AG09309 (cell line): ENCODE results near the gene GATA6.

Experiments
- DNase-seq: peaks from one replicate; pipeline ENCODE4 v3.0.0-alpha.2; 2010; ENCODE audit warnings: low read depth
- H3K4me3 ChIP-seq: 2 replicates; pipeline ENCODE4 v1.5.1; 2011; ENCODE audit warnings: mild to moderate bottlenecking, low read depth, low read length, moderate library complexity; ENCODE audit not compliant: control insufficient read depth
- TF ChIP-seq, protein P1 (sequence below): IDR thresholded peaks from 2 replicates; pipeline ENCODE4 v1.5.1; 2011; ENCODE audit warnings: mild to moderate bottlenecking, low read depth, low read length, inconsistent platforms; ENCODE audit not compliant: insufficient read depth, control insufficient read depth; ENCODE audit errors: missing control alignments

GATA6 gene

DNA sequence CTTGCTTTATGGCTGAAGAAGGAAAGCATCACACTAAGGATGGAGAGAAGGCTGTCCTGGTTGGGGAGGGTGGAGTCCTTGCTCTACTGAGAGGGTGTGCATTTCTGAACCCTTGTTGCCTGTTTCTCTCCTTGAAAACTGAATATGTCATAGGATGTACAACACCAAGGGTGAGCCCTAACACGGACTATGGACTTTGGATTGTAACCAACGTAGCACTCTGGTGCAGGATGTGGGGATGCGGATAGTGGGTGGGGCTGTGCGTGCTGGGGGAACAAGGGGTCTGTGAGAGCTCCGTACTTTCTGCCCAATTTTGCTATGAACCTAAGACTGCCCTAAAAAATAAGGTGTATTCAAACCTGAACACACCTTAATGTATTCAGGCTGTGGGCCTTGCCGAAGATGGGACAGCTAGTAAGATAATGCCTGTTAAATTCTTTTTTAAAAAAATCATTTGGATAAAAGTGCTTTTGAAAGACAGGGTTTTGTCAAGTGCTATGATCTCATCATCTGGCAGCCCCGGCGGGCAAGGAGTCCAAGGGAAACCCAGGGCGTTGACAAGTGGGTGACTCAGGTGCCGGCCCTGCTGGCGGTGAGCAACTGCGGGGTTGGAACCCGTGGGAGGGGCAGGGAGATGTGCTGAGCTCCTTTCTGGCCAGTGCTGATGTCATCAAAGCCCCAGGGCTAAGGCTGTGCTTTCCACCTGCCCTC, 54.0 kb downstream of the GATA6 start:
- peak; percentile 53 for DNase-seq
- no peak overlapping the region for H3K4me3 ChIP-seq
- TF ChIP-seq, protein P1, sequence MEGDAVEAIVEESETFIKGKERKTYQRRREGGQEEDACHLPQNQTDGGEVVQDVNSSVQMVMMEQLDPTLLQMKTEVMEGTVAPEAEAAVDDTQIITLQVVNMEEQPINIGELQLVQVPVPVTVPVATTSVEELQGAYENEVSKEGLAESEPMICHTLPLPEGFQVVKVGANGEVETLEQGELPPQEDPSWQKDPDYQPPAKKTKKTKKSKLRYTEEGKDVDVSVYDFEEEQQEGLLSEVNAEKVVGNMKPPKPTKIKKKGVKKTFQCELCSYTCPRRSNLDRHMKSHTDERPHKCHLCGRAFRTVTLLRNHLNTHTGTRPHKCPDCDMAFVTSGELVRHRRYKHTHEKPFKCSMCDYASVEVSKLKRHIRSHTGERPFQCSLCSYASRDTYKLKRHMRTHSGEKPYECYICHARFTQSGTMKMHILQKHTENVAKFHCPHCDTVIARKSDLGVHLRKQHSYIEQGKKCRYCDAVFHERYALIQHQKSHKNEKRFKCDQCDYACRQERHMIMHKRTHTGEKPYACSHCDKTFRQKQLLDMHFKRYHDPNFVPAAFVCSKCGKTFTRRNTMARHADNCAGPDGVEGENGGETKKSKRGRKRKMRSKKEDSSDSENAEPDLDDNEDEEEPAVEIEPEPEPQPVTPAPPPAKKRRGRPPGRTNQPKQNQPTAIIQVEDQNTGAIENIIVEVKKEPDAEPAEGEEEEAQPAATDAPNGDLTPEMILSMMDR = no peak

DNA sequence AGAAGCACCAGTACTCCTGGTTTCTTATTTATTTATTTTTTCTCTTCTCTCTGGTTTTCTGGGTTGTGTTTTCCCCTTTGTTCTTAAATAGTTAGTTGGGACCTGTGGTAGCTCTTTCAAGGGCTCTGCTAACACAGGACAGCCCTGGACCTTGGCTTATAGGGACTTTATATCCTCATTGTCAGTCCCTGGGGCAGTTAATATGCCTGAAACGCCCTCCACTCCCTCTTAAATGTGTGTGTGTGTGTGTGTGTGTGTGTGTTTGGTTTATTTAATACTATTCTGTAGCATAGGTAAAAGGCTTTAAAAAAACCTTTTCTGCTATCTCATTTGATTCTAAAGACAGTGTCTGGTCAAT, 54.6 kb downstream of the GATA6 start:
- TF ChIP-seq, protein P1 = no peak
- DNase-seq = no peak
- no peak overlapping the region for H3K4me3 ChIP-seq

DNA sequence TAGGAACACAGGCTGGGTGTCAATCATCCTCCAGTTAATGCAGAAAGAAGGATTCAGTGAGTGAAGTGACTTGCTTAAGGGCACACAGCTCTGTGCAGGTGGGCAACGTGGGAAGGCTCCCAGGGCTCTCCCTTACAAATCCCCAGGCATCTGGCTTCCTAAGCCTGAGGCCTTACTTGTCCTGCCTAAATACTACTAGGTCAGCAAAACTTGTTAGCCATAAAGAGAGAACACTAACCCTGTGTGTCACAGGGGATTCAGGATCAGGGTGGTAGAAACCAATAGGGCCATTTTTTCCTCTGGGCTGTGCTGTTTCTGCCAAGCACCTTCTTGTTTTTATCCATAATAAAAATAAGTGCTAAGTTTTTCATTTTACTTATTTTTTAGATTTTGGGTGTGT, 55.0 kb downstream of the GATA6 start:
- TF ChIP-seq, protein P1 = no peak
- DNase-seq = no peak

DNA sequence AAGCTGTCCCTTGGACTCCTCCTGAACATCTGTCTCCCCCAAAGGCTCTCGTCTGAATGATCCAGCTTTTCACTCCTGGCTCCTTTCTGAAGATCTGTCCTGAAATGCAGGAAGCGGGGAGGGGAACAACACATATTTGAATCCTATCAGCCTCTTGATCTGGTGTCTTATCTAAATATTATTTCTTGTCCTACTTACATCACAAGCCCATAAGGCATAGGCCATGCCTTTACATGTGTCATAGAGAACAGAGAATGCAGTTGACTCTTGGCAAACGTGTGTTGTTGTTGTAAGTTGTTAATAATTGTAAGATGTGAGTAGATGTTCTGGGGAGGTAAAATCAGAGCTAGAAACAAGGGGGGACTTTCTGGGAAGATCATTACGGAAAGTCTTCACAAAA, 57.4 kb downstream of the GATA6 start:
- no peak for DNase-seq
- H3K4me3 ChIP-seq = no peak overlapping the region
- TF ChIP-seq, protein P1 = no peak

More for the DNA sequence above, 55.0 kb downstream of the GATA6 start:
- no peak overlapping the region for H3K4me3 ChIP-seq

DNA sequence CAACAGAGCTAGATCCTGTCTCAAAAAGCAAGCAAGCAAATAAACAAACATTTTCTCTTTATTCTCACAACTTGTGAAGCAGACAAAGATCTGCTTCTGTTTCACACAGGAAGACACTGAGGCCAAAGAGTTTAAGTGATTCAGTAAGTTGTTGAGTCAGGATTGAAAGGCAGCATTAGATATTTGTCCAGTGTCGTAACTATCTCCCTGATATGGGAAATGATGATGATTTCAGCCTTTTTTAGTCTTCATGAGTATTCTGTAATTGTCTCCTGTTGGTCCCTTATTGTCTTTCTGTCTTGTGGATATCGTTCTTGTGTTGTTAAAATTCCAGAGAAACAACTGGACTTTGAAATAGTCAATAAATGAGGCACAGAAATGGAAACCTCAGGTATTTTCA, 59.6 kb downstream of the GATA6 start:
- DNase-seq = no peak
- no peak overlapping the region for H3K4me3 ChIP-seq
- TF ChIP-seq, protein P1 = no peak

DNA sequence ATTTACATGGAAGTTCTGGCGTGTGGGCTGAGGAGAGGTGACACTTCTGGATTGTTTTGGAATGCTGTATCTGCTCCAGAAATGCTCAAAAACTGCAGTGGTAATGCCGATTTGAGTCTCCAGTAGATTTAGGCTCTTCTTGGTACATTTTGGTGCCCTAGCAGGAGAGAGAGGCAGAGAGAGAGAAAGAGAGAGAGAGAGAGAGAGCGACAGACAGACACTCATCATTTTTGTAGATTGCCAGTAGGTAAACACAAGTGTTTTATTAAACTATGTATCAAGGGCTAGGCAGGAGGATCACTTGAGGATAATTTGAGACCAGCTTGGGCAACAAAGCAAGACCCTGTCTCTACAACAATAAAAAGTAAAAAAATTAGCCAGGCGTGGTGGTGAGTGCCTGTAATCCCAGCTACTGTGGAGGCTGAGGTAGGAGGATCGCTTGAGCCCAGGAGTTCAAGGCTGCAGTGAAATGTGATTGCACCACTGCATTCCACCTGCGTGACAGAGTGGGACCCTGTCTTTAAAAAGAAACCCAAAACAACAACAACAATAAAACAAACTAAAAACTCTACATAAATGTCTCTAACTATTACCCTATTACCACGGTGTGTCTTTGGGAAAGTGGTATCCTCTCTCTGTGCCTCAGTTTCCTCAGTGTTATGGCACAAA, 60.2 kb downstream of the GATA6 start:
- TF ChIP-seq, protein P1 = no peak
- no peak for DNase-seq
- H3K4me3 ChIP-seq = no peak overlapping the region
